OCI-LY1 (cell line): ENCODE measurements around the gene RBMY1B.
"Not testable (repeated sequence)": the region's sequence is repeated elsewhere in the genome, so short reads cannot be mapped to it uniquely, and the experiment has no call there.

Experiments
- H2AFZ ChIP-seq: fragments of 200-600 bp; sonication (generic), shearing (Covaris generic); 2 replicates; pipeline ENCODE4 v1.6.0; 2014; ENCODE audit warnings: antibody characterized with exemption, mild to moderate bottlenecking, low read length
- H3F3A ChIP-seq: fragments of 200-600 bp; sonication (generic), shearing (Covaris generic); 2 replicates; pipeline ENCODE4 v1.6.0; 2014; ENCODE audit warnings: mild to moderate bottlenecking, antibody characterized with exemption, low read length, moderate library complexity; ENCODE audit not compliant: insufficient read depth
- H3K27ac ChIP-seq: fragments of 200-600 bp; sonication (generic); 2 replicates; pipeline ENCODE4 v1.5.1; 2014; ENCODE audit warnings: low read length, mixed run types, mild to moderate bottlenecking, low read depth; ENCODE audit not compliant: poor library complexity, severe bottlenecking
- H3K27me3 ChIP-seq: fragments of 200-600 bp; sonication (generic); 2 replicates; pipeline ENCODE4 v1.6.0; 2014; ENCODE audit warnings: antibody characterized with exemption, mild to moderate bottlenecking, low read length, moderate library complexity; ENCODE audit not compliant: insufficient read depth
- H3K36me3 ChIP-seq: fragments of 200-600 bp; sonication (generic); 2 replicates; pipeline ENCODE4 v1.6.1; 2014; ENCODE audit warnings: mild to moderate bottlenecking, antibody characterized with exemption, low read length, moderate library complexity, mixed read lengths; ENCODE audit not compliant: insufficient read depth
- H3K4me1 ChIP-seq: fragments of 200-600 bp; sonication (generic); 2 replicates; pipeline ENCODE4 v1.5.1; 2014; ENCODE audit warnings: mild to moderate bottlenecking, low read length, moderate library complexity; ENCODE audit not compliant: insufficient read depth, severe bottlenecking
- H3K4me2 ChIP-seq: fragments of 200-600 bp; sonication (generic), shearing (Covaris generic); 2 replicates; pipeline ENCODE4 v1.6.1; 2014; ENCODE audit warnings: low read length
- H3K4me3 ChIP-seq: fragments of 200-600 bp; sonication (generic); 2 replicates; pipeline ENCODE4 v1.5.1; 2014; ENCODE audit warnings: low read length, low read depth, mild to moderate bottlenecking, mixed read lengths; ENCODE audit not compliant: poor library complexity, severe bottlenecking
- H3K79me2 ChIP-seq: fragments of 200-600 bp; shearing (Covaris generic); 2 replicates; pipeline ENCODE4 v1.6.1; 2016; ENCODE audit warnings: mixed run types, low read length, mixed read lengths; ENCODE audit not compliant: insufficient read depth
- H3K9ac ChIP-seq: fragments of 200-600 bp; sonication (generic), shearing (Covaris generic); 2 replicates; pipeline ENCODE4 v1.6.1; 2014; ENCODE audit warnings: mild to moderate bottlenecking, low read length, mixed read lengths
- H3K9me2 ChIP-seq: fragments of 200-600 bp; sonication (generic), shearing (Covaris generic); 2 replicates; pipeline ENCODE4 v1.6.1; 2014; ENCODE audit warnings: low read depth, mild to moderate bottlenecking, low read length, mixed read lengths
- H3K9me3 ChIP-seq: fragments of 200-600 bp; shearing (Covaris generic); 2 replicates; pipeline ENCODE4 v1.6.1; 2014; ENCODE audit warnings: low read length, mixed read lengths
- H4K20me1 ChIP-seq: fragments of 200-600 bp; sonication (generic), shearing (Covaris generic); 2 replicates; pipeline ENCODE4 v1.6.0; 2016; ENCODE audit warnings: mild to moderate bottlenecking, low read length; ENCODE audit not compliant: insufficient read depth
- CTCF ChIP-seq: fragments of 200-600 bp; sonication (generic), shearing (Covaris generic); IDR thresholded peaks from 2 replicates; pipeline ENCODE4 v1.5.1; 2017; ENCODE audit warnings: mild to moderate bottlenecking, antibody characterized with exemption, low read length, moderate library complexity, mixed read lengths
- EZH2 ChIP-seq: fragments of 200-600 bp; sonication (generic), shearing (Covaris generic); IDR thresholded peaks from 2 replicates; pipeline ENCODE4 v1.8.0; 2017; ENCODE audit warnings: borderline replicate concordance, mixed run types, mild to moderate bottlenecking, antibody characterized with exemption, low read length, moderate library complexity, mixed read lengths

The RBMY1B gene

GRCh38 chrY:21511038-21511437, at the start of gene RBMY1B:
Gene RBMY1B (plus strand): TSS chrY:21511338. CDS start chrY:21513351, 2,013 bp downstream.
- H3K36me3 ChIP-seq, H3K4me1 ChIP-seq, H3K9ac ChIP-seq, H3F3A ChIP-seq, H3K9me2 ChIP-seq, H3K27ac ChIP-seq, H3K79me2 ChIP-seq, H3K4me2 ChIP-seq, H4K20me1 ChIP-seq, H3K4me3 ChIP-seq, H3K9me3 ChIP-seq, H2AFZ ChIP-seq, H3K27me3 ChIP-seq: not testable (repeated sequence)

- H3K9me2 ChIP-seq, H3K9me3 ChIP-seq, H3K36me3 ChIP-seq, H3K79me2 ChIP-seq, H3K9ac ChIP-seq, H3K4me3 ChIP-seq, H3K27ac ChIP-seq, H2AFZ ChIP-seq, H3F3A ChIP-seq, H3K4me1 ChIP-seq, H3K27me3 ChIP-seq, H4K20me1 ChIP-seq, H3K4me2 ChIP-seq: not testable (repeated sequence)
Observed at GRCh38 chrY:21462915-21463314, 48.2 kb upstream of the RBMY1B start.

- no peaks in the 10 kb centered on the region for H3K9me3 ChIP-seq
- no peaks in the 10 kb centered on the region for H3K9me2 ChIP-seq
- no peaks in the 10 kb centered on the region for H3K36me3 ChIP-seq
- H3K4me1 ChIP-seq = no peaks in the 10 kb centered on the region
- no peak overlapping the region for H2AFZ ChIP-seq
- H3K79me2 ChIP-seq = no peaks in the 10 kb centered on the region
- no peak overlapping the region for H3K4me3 ChIP-seq
- TF ChIP-seq EZH2 = no peak
- no peak for TF ChIP-seq CTCF
- no peak overlapping the region for H3K27ac ChIP-seq
- no peak overlapping the region for H3K4me2 ChIP-seq
- H3F3A ChIP-seq = no peaks in the 10 kb centered on the region
- H4K20me1 ChIP-seq = no peaks in the 10 kb centered on the region
- H3K9ac ChIP-seq = no peak overlapping the region
- H3K27me3 ChIP-seq = no peaks in the 10 kb centered on the region
Observed at GRCh38 chrY:21482967-21483366, 28.2 kb upstream of the RBMY1B start.

- H3K27me3 ChIP-seq, H3K9me3 ChIP-seq, H3F3A ChIP-seq, H3K79me2 ChIP-seq, H4K20me1 ChIP-seq, H2AFZ ChIP-seq, H3K4me3 ChIP-seq, H3K27ac ChIP-seq, H3K9ac ChIP-seq, H3K4me2 ChIP-seq, H3K36me3 ChIP-seq, H3K4me1 ChIP-seq, H3K9me2 ChIP-seq: not testable (repeated sequence)
Observed at GRCh38 chrY:21534579-21534978, 23.4 kb downstream of the RBMY1B start, which contains the start of gene RBMY1A1. Gene RBMY1A1 (plus strand): TSS chrY:21534879. CDS start chrY:21536892, 2,013 bp downstream.

GRCh38 chrY:21559316-21559984, 48.3 kb downstream of the RBMY1B start:
- not testable (repeated sequence) for H4K20me1 ChIP-seq, H3K4me3 ChIP-seq, H3K4me2 ChIP-seq, H3K79me2 ChIP-seq, H3K4me1 ChIP-seq, H3F3A ChIP-seq, H3K27ac ChIP-seq, H3K9me3 ChIP-seq, H3K9me2 ChIP-seq, H3K9ac ChIP-seq, H3K27me3 ChIP-seq, H2AFZ ChIP-seq, H3K36me3 ChIP-seq
